GM19351 (cell line): ENCODE measurements around the gene SAP130.

ENCODE experiments used
- ATAC-seq: cut with Tn5 transposase; IDR thresholded peaks from one replicate; pipeline ENCODE4 v1.9.1; 2021; ENCODE audit warnings: mild to moderate bottlenecking, moderate library complexity; ENCODE audit not compliant: unreplicated experiment

Gene SAP130

GRCh38 chr2:128026448-128027277 lies 1.2 kb downstream of the SAP130 start:
- ATAC-seq = peak; percentile 1

DNA sequence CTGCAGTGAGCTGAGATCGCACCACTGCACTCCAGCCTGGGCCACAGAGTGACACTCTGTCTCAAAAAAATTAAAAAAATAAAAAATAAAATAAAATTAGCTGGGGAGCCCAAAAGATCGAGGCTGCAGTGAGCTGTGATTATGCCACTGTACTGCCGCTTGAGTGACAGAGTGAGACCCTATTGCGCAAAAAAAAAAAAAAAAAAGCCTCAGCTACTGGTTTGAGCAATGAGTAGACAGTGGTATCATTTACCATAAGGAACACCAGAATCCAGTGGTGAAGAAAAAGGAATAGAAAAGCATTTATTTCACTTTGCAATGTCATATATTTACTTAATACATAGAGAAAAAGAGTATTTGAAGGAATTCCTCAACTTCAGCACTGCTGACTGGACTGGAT lies 3.0 kb downstream of the SAP130 start:
- ATAC-seq = no peak

DNA sequence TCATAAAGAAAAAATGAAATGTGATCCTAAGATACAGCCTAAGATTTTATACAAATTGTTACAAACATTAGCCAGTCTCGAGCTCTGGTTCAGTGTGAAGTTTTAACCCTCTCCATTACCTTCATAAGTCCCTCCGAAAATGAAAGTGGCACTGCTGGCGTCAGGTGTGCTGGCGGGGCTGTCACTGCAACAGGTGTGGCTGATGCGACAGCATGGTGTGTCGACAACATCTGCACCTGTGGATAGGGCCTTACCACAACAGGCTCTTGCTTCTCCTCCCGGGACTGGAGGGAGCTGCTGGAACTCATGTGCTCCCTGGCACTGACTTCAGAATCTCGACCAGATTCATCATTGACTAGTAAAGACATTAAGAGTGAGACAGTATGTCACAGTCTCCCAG lies 10.3 kb downstream of the SAP130 start:
- no peak for ATAC-seq

DNA sequence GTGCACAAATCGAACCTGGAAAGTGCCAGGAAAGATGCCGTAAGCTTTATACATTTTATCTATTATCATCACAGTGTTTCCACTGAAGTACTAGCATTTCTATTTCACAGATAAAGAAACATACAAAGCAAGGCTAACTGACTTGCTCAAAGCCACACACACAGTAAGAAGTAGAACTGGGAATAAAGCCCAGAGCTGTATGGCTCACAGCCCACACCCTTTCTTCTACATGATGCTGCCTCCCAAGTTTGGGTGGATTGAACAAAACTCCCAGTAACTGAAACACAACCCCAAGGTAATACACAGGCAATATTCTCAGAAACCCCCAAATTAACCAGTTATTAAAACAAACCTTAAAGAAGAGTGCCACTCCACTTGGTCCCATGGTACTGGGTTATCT lies 11.2 kb downstream of the SAP130 start:
- ATAC-seq = no peak

GRCh38 chr2:128012698-128013097 lies 15.2 kb downstream of the SAP130 start:
- no peak for ATAC-seq

- ATAC-seq = no peak
Observed at GRCh38 chr2:128008074-128008672, 19.7 kb downstream of the SAP130 start.

DNA sequence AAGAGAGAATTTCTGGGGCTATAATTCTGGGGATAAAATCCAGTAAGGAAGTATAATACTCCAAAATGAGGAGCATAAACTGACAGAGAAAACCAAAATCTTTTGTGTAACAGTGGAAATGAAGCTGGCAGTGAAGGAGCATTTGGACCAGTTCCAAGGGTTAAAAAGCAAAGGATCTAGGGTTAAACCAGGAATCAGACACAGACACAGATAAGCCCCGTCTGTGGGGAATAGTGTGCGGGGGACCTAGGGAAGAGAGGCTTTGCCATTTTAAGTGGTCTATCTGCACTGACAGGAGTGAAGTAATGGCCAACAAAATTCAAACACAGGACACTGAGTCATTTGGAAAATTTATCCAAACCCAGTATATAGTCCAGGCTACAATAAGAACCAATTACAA lies 23.4 kb downstream of the SAP130 start:
- ATAC-seq = no peak

GRCh38 chr2:128003463-128003862 lies 24.4 kb downstream of the SAP130 start:
- no peak for ATAC-seq

GRCh38 chr2:127996160-127996559 lies 31.7 kb downstream of the SAP130 start:
- ATAC-seq = no peak

- no peak for ATAC-seq
Observed at GRCh38 chr2:127995725-127996124, 32.1 kb downstream of the SAP130 start.

- ATAC-seq = no peak
Observed at GRCh38 chr2:127993659-127994058, 34.2 kb downstream of the SAP130 start.

DNA sequence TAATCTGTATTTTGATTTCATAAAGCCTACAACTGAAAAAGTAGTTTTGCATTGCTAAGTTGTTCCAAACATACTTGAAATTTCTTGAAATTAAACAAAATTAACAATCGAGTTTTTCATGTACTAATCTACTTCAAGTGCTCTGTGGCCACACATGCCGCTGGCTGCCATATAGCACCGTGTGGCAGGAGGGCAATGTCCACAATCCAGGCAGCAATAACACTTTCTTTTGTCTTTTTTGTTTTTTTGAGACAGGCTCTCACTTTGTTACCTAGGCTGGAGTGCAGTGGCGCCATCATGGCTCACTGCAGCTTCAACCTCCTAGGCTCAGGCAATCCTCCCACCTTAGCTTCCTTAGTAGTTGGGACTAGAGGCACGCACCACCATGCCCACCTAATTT lies 36.1 kb downstream of the SAP130 start:
- no peak for ATAC-seq

DNA sequence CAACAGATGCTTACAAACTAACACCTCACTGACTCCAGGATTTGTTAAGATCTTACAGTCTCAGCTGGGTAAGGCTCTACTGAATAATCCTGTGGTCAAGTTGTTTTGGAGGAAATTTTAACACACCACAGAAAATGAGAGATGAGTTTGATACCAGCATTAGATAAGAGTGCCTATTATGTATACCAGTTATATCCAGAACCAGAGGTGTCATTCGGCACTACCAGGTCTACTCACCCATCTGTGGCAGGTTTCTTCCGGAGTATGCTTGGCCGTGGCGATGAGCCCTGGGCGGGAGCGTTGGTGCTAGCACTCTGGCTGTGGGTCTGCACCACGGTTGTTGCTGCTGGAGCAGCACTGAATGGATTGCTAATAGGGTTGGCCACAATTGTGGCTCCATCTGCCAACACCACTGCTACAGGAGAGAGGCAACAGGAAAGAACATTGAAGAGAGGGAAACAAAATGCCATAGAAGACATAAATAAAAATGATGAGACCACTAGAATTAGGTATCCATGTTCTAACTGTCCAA lies 41.2 kb downstream of the SAP130 start:
- no peak for ATAC-seq

DNA sequence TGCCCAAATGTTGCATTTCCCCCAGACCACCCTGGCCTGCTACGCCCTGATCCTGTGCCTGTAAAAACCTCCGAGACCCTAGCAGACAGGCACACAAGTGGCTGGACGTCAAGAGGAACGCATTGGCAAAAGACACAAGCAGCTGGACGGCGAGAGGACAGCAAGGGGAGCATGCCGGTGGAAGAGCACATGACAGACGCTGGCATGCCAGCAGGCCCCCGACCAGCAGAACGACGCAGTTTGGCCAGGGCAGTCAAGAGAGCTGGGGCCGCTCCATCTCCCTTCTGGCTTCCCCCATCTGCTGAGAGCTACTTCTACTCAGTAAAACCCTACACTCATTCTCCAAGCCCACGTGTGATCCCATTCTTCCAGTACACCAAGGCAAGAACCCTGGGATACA lies 42.1 kb downstream of the SAP130 start:
- no peak for ATAC-seq

DNA sequence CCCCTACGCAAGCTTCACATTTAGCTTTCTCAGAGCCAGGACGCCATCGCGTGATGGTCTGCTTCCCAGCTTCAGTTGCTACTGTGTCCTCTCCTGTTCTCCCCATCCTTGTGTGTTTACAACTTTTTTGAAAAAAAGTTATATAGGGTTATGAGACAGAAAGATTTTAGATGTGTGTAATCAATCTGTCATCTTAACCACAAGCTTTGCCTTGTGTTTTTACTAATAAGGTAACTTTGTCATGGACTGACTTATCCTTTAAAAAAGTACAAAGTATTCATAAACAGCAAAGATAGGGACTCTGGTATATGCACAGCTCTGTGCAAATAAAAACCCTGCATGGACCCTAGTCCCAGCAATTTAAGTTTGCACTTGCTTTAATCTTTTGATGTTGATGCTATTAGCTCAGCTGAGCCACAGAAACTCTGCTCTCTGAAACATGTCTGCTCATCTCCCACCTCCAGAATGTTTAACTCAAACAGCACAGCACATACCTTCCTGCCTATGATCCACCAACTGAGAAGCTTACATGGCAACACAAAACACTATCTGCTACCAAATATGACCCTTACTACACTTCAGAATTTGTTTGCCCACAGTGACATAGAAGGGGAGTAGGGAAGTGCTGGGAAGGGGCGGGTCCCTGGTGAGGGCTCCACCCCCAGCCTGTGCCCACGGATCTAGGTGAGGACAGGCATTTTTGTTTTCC lies 42.7 kb downstream of the SAP130 start:
- ATAC-seq = no peak

DNA sequence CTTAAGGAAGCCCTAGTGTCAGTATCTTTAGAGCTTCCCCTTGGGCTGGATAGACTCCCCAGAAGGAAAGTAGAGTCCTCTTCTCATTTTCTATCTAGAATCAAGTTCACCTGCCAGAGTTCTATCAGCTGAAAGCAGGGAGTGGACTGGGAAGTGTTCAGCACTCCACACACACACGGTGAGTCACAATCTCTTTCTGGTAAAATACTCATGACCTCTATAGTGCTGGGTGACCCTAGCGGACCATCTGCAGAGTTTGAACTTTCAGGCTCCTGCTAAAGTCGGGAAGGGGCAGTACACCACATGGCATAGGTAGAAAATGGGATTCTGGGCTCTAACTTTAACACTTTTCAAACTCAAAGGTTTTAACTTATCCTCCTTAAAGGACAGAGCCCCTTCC lies 43.3 kb downstream of the SAP130 start:
- no peak for ATAC-seq

- ATAC-seq = no peak
Observed at GRCh38 chr2:127969446-127969845, 58.4 kb downstream of the SAP130 start.

DNA sequence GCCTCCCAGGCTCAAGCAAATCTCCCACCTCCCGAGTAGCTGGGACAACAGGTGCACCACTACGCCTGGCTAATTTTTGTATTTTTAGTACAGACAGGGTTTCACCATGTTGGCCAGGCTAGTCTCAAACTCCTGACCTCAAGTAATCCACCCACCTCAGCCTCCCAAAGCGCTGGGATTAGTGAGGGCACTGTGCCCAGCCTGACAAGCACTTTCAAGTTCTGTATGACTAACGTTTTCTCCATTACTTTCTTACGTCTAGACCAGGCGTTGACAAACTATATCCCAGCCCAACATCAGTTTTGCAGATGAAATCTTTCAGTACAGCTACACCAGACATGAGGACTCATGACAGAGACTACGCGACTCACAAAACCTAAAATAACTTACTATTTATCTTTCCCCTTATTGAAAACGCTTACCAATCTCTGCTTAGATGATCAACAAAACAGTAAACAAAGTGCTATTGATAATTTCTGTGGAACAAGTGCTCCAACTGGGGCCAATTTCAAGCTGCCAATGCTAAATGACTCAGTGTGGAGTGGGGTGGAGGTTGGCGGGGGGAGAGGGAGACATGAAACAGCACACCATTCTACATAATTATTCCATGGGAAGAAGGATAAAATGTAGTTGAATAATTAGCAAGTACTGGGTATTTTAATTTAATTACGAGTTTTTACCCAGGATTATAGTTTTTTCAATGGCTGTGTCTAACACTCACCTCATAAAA lies 59.1 kb downstream of the SAP130 start:
- no peak for ATAC-seq

DNA sequence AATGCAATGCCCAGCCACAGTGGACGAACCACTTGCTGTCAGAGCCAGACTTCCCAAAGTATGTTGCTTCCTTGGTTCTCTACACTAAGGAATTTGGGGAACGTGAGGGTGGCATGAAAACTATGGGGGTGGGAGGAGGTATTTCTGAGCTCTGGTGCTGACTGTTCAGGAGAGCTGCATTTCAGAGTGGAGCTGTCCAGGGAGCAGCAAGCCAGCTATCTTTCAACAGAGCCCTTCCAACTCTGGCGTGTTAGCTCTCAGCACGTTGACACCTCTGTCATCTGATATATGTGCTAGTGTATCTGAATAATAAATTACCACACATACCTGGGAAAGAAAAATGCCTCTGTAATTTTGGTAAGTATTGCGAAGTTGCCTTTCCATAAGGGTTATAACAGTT lies 66.1 kb downstream of the SAP130 start:
- ATAC-seq = no peak

DNA sequence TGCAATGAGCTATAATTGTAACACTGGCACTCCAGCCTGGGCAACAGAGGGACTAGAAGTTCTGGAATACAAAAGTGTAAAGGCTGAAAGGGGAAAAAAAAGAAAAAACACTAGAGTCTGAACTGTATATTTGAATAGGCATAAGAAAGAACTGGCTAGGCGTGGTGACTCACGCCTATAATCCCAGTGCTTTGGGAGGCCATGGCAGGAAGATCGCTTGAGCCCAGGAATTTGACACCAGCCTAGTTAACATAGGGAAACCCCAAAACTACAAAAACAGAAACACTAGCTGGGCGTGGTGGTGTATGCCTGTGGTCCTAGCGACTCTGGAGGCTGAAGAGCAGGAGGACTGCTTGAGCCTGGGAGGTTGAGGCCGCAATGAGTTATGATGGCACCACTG lies 70.6 kb downstream of the SAP130 start:
- no peak for ATAC-seq

GRCh38 chr2:127954857-127955256 lies 73.0 kb downstream of the SAP130 start:
- ATAC-seq = no peak
